Measurements from ENCODE around the gene RNF213. TPM values are rescaled to one million over a fixed set of nuclear protein-coding genes. Genes with fewer than 3 reads are reported as not detected.
"Not testable (repeated sequence)": the region's sequence is repeated elsewhere in the genome, so short reads cannot be mapped to it uniquely, and the experiment has no call there.

The RNF213 gene
- total RNA-seq, 1 experiment from 2014 or later, result 179 TPM

DNA sequence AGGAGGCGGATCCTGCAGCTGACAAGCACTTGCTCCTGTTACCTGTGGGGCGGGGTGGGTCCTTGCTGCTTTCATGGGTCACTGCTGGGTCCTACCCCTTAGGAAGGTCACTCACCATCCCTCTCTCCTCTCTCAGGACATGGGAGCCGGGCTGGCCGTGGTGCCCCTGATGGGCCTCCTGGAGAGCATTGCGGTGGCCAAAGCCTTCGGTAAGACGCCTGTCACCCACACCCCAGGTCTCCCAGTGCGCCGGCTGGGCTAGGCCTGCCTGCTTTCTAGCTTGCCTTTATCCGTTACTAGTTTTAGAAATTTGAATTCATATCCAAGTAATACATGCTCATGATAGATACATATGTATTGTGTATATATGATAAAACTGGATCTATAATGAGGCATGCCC is 23.3 kb upstream of the RNF213 start:
- Histone ChIP-seq H3F3A (ENCODE audit: insufficient read depth, low read depth) (no peaks in the 10 kb centered on the region), H3K4me1 (replicated peaks; ENCODE audit: insufficient read depth) (no peaks in the 10 kb centered on the region), H3K27me3 (ENCODE audit: insufficient read depth, low read depth) (no peaks in the 10 kb centered on the region), H2AFZ (no peak overlapping the region), H3K4me3 (no peak overlapping the region), H3K27ac (no peak overlapping the region), H3K36me3 (ENCODE audit: low read depth) (no peaks in the 10 kb centered on the region), H3K4me2 (no peak overlapping the region), H4K20me1 (ENCODE audit: insufficient read depth) (no peaks in the 10 kb centered on the region), H3K79me2 (ENCODE audit: low read depth) (no peaks in the 10 kb centered on the region), H3K9me2 (ENCODE audit: insufficient read depth) (no peaks in the 10 kb centered on the region), H3K9me3 (ENCODE audit: insufficient read depth, low read depth) (no peaks in the 10 kb centered on the region; the same call in 1 of the 2 replicates)
- TF ChIP-seq EZH2 (IDR thresholded peaks at IDR 0.05; ENCODE audit: low read depth), result no peak
- TF ChIP-seq, protein P1, sequence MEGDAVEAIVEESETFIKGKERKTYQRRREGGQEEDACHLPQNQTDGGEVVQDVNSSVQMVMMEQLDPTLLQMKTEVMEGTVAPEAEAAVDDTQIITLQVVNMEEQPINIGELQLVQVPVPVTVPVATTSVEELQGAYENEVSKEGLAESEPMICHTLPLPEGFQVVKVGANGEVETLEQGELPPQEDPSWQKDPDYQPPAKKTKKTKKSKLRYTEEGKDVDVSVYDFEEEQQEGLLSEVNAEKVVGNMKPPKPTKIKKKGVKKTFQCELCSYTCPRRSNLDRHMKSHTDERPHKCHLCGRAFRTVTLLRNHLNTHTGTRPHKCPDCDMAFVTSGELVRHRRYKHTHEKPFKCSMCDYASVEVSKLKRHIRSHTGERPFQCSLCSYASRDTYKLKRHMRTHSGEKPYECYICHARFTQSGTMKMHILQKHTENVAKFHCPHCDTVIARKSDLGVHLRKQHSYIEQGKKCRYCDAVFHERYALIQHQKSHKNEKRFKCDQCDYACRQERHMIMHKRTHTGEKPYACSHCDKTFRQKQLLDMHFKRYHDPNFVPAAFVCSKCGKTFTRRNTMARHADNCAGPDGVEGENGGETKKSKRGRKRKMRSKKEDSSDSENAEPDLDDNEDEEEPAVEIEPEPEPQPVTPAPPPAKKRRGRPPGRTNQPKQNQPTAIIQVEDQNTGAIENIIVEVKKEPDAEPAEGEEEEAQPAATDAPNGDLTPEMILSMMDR (conservative IDR thresholded peaks at IDR 0.05), result no peak
- intact Hi-C loops (cut with micrococcal nuclease; ENCODE audit: unreplicated experiment), result no loop called here
- POLR2A ChIA-PET (ENCODE audit: unreplicated experiment), result no interaction called here
- BruUV-seq (replicated peaks), result no TSS peak
- no peak for DNase-seq
- CTCF ChIA-PET, result no interaction called here

DNA sequence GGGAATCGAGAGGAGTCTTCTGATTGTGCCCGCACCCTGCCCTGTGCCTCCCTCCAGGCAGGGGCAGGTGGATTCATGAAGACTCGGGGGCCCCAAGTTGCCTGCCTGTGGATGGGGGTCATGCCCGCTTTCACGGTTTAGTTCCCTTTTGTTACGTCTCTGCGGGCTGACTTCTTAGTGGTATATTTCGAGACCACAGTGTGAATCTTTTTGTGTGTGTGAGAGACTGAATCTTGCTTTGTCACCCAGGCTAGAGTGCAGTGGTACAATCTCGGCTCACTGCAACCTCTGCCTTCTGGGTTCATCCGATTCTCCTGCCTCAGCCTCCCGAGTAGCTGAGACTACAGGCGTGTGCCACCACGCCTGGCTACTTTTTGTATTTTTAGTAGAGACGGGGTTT is 18.1 kb upstream of the RNF213 start:
- no peaks in the 10 kb centered on the region for H3F3A ChIP-seq (ENCODE audit: insufficient read depth, low read depth)
- DNase-seq, result no peak
- H3K4me1 ChIP-seq (replicated peaks; ENCODE audit: insufficient read depth), result no peaks in the 10 kb centered on the region
- no peaks in the 10 kb centered on the region for H3K9me3 ChIP-seq (ENCODE audit: insufficient read depth, low read depth)
- intact Hi-C loops (cut with micrococcal nuclease; ENCODE audit: unreplicated experiment), result no loop called here
- no peak overlapping the region for H3K27ac ChIP-seq
- no peaks in the 10 kb centered on the region for H3K9me2 ChIP-seq (ENCODE audit: insufficient read depth)
- CTCF ChIA-PET, result no interaction called here
- POLR2A ChIA-PET (ENCODE audit: unreplicated experiment), result no interaction called here
- no peaks in the 10 kb centered on the region for H4K20me1 ChIP-seq (ENCODE audit: insufficient read depth)
- BruUV-seq (replicated peaks), result no TSS peak
- no peak for TF ChIP-seq EZH2 (IDR thresholded peaks at IDR 0.05; ENCODE audit: low read depth)
- TF ChIP-seq, protein P1 (conservative IDR thresholded peaks at IDR 0.05), result no peak
- no peak overlapping the region for H2AFZ ChIP-seq
- H3K36me3 ChIP-seq (ENCODE audit: low read depth), result no peaks in the 10 kb centered on the region
- H3K4me2 ChIP-seq, result no peak overlapping the region
- no peaks in the 10 kb centered on the region for H3K27me3 ChIP-seq (ENCODE audit: insufficient read depth, low read depth)
- H3K4me3 ChIP-seq, result no peak overlapping the region
- no peaks in the 10 kb centered on the region for H3K79me2 ChIP-seq (ENCODE audit: low read depth)

DNA sequence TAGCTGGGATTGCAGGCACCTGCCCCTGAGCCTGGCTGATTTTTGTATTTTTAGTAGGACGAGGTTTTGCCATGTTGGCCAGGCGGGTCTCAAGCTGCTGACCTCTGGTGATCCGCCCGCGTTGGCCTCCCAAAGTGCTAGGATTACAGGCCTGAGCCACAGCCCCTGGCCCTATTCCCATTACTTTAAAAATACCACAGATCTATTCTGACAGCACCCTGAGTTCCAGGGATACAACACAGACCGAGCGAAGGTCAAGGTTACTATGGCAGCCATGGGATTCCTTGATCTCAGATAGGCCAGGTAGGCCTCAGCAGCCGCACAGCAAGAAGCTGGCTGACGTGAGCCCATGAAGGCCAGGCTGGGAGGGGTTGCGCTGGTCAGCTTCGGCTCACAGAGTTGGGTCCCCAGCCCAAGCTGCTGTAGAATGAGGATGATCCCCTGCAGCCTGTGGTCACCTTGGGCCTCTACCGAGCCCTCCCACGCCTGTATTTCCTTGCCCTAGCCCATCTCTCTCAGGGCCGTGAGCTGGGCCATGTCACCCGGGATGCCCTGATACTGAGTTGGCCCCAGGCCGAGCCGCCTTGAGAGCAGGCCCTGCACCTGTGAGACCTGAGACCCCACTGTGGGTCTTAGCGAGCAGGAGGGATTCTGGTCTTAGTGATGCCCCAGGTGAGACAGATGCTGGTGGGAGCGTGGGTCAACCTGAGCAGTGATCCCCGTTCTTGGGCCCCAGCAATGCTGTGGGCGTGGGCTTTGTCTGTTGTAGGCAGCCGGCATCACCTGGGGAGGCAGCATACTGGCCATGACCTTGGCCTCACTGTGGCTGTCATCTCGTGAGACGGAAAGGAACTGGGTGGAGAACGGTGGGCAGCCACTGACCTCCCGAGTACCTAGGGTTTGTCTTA is 16.9 kb upstream of the RNF213 start:
- BruUV-seq (replicated peaks), result no TSS peak
- ChIA-PET POLR2A (ENCODE audit: unreplicated experiment) (no interaction called here), CTCF (no interaction called here)
- Histone ChIP-seq H3K4me3 (no peak overlapping the region), H4K20me1 (ENCODE audit: insufficient read depth) (no peaks in the 10 kb centered on the region), H3K9me3 (ENCODE audit: insufficient read depth, low read depth) (no peaks in the 10 kb centered on the region), H2AFZ (no peak overlapping the region), H3K27ac (no peak overlapping the region), H3K27me3 (ENCODE audit: insufficient read depth, low read depth) (no peaks in the 10 kb centered on the region), H3K36me3 (ENCODE audit: low read depth) (no peaks in the 10 kb centered on the region), H3F3A (ENCODE audit: insufficient read depth, low read depth) (no peaks in the 10 kb centered on the region), H3K4me1 (replicated peaks; ENCODE audit: insufficient read depth) (no peaks in the 10 kb centered on the region), H3K79me2 (ENCODE audit: low read depth) (no peaks in the 10 kb centered on the region), H3K4me2 (no peak overlapping the region), H3K9me2 (ENCODE audit: insufficient read depth) (no peaks in the 10 kb centered on the region)
- intact Hi-C loops (cut with micrococcal nuclease; ENCODE audit: unreplicated experiment), result no loop called here
- TF ChIP-seq, protein P1 (conservative IDR thresholded peaks at IDR 0.05), result no peak
- TF ChIP-seq EZH2 (IDR thresholded peaks at IDR 0.05; ENCODE audit: low read depth), result no peak
- DNase-seq, result no peak

DNA sequence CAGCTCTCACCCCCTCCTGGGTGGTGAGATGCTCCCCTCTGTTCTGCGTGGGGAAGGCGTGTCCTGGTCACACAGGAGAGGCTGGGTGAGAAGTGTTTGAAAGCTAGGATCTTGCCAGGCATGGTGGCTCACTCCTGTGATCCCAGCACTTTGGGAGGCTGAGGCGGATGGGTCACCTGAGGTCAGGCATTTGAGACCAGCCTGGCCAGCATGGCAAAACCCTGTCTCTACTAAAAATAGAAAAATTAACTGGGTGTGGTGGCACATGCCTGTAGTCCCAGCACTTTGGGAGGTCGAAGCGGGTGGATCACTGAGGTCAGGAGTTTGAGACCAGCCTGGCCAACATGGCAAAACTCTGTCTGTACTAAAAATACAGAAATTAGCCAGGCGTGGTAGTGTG is 16.2 kb upstream of the RNF213 start:
- H4K20me1 ChIP-seq (ENCODE audit: insufficient read depth); H3K4me2 ChIP-seq; intact Hi-C loops (cut with micrococcal nuclease; ENCODE audit: unreplicated experiment); BruUV-seq (replicated peaks); H3K4me1 ChIP-seq (replicated peaks; ENCODE audit: insufficient read depth); H3F3A ChIP-seq (ENCODE audit: insufficient read depth, low read depth); H3K9me2 ChIP-seq (ENCODE audit: insufficient read depth); H2AFZ ChIP-seq; H3K9me3 ChIP-seq (ENCODE audit: insufficient read depth, low read depth); H3K27ac ChIP-seq; H3K27me3 ChIP-seq (ENCODE audit: insufficient read depth, low read depth); H3K36me3 ChIP-seq (ENCODE audit: low read depth); POLR2A ChIA-PET (ENCODE audit: unreplicated experiment); H3K79me2 ChIP-seq (ENCODE audit: low read depth); DNase-seq; H3K4me3 ChIP-seq: not testable (repeated sequence)
- CTCF ChIA-PET, result interaction anchor here (0.7 kb wide), 1 partner anchor 876 kb away, joined by 8 read pairs; no protein-coding TSS in a partner anchor

Measured in PC-9 (cell line).